Adipose tissue (tissue), 3 donors: ENCODE results near the gene TMEM132C. TPM values are rescaled to one million over a fixed set of nuclear protein-coding genes. Genes with fewer than 3 reads are reported as not detected.
"Not testable (repeated sequence)": the region's sequence is repeated elsewhere in the genome, so short reads cannot be mapped to it uniquely, and the experiment has no call there.

ENCODE experiments used
- H3K27ac ChIP-seq: one replicate; pipeline ENCODE4 v1.5.1; 2013; ENCODE audit warnings: low read depth, low read length
- WGBS, 3 donors: extraction: QIAGEN DNeasy Blood & Tissue Kit; methylation state at CpG; one replicate each; pipeline ENCODE4 v1.1.7; 2013; 5-methylcytosine and 5-hydroxymethylcytosine counted together
- polyA plus RNA-seq, 3 donors: library from polyadenylated mRNA; stranded (reverse); fragments of 200-250 nt; gene quantifications; one replicate each; pipeline ENCODE4 v1.2.3, GENCODE V29; 2013
- donor health status: healthy with polysubstance abuse.
- donor health status: Bipolar disorder and iron deficiency.
- donor health status: healthy.

Gene TMEM132C
- polyA plus RNA-seq, 3 donors: 3.1 to 55.5 (median 18.7) TPM

DNA sequence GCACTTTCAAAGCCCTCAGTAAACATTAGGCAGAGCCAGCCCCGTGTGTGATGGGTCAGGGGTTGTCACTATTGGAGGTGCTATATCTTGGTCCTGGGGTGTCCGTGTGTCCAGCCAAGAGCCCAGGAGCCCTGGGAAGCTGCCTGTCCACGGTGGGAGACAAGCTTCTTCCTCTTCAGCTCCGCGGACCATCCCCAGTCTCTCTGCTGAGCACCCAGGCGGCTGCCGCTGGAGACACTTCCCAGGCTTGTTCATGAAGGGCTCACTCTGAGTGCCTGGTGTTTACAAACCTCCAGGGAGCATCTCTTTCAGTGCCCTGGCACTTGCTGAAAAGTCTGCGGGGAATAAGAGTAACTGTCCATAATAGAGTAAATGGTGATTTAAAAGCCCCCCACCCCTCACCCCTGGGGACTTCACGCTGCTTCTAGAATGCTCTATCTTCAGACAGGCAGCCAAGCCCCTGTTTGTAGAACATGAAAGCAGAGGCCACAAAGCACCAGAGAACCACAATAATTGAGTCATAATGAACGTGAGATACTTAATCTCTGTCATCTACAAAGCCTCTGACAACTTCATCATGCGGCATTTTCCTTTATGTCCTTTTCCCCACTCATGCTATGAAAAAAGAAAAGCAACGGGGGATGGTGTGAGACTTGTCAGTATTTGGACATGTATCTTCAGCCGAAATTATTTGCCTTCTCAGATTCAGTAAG is 178.6 kb downstream of the TMEM132C start:
- H3K27ac ChIP-seq: no peak overlapping the region
- WGBS, 3 donors: 35 to 60% (median 56%) methylated on average over 13 of the region's 13 CpGs

DNA sequence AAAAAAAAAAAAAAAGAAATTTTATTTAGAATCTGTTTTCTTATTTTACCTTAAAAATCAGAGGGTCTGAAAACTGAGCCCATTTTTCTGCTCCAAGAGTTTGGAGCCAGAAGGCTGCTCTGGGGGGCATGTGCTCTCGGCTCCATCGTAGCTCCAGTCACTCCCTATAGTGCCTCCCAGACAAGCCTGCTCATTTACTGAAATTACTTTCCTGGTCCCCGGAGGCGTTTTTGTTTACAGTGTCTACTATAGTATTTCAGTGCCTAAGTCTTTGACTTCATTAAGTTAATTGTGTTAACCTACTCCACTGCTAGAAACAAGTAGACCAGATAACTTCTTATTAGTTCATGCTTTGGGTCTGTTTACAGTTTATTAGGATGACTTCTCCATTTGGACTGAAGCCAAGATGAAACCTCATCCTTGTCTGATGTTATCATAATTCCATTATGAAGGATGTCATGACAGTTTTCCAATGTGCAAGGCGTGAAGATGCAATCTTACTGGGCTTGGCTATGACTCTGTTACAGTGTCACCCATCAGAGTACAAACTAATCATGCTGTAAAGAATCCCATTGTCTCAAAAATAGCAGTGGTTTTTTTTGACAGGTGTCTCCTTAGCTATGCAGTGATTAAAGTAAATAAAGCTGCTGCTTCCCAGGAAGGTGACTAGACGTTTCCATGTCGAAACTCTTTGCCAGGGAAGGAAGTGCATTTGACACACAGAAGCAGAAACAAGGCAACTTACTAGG is 182.3 kb downstream of the TMEM132C start:
- 38 to 57% (median 45%) methylated on average over 7 of the region's 7 CpGs for WGBS, 3 donors
- no peak overlapping the region for H3K27ac ChIP-seq

DNA sequence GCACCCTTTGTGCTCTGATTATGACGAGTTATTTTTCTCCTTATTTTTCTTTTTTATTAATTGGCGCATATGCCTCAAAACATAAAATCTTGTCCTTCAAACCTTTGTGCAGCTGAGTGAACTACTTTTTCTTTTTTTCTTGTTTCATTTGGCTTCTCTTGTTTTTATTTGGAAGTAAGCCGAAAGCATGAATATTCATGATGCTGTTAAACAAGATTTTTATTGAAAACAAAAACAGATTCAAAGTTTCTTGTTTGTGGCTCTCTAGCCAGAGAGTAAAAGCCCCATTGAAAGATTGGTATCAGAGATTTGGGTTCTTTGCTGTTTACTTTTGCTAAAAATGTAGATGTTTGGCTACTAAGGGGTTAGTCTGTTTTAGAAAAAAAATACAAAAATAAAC is 183.8 kb downstream of the TMEM132C start:
- WGBS, 3 donors: 75 to 89% (median 88%) methylated on average over 3 of the region's 3 CpGs
- H3K27ac ChIP-seq: no peak overlapping the region

DNA sequence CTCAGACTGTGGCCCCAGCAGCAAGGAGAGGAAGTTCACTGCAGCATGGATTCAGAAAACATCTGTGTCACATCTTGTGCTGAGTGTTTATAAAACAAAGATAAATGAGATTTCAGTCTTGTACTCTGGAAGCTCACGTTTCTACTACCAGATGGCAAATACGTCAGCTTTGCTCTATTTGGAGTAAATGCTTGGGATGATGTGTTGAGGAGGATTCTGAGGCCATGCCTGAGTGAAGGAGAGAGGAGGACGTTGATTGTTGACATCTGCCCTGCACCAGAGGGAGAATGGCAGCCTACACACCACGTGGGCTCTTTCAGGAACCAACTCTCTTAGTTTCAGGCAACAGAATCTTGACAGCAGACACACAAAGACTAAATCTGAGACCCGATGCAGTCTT is 188.9 kb downstream of the TMEM132C start:
- H3K27ac ChIP-seq: no peak overlapping the region
- 38 to 52% (median 40%) methylated on average over 5 of the region's 5 CpGs for WGBS, 3 donors

DNA sequence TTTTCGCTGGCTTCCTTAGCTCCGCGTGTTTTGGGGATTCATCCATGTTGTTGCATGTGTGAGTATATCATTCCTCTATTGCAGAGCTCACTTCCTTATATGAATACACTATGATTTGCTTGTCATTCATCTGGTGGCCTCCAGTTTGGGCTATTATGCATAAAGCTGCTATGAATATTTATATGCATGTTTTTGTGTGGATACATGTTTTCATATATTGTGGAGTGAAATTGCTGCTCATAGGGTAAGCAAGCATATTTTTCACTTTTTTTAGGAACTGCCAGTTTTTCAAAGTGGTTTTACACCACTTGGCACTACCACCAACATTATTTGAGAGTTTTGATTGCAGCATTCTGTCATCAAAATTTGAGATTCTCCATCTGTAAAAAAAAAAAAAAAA is 190.0 kb downstream of the TMEM132C start:
- WGBS, 3 donors: 91 to 97% (median 96%) methylated on average over 3 of the region's 3 CpGs

DNA sequence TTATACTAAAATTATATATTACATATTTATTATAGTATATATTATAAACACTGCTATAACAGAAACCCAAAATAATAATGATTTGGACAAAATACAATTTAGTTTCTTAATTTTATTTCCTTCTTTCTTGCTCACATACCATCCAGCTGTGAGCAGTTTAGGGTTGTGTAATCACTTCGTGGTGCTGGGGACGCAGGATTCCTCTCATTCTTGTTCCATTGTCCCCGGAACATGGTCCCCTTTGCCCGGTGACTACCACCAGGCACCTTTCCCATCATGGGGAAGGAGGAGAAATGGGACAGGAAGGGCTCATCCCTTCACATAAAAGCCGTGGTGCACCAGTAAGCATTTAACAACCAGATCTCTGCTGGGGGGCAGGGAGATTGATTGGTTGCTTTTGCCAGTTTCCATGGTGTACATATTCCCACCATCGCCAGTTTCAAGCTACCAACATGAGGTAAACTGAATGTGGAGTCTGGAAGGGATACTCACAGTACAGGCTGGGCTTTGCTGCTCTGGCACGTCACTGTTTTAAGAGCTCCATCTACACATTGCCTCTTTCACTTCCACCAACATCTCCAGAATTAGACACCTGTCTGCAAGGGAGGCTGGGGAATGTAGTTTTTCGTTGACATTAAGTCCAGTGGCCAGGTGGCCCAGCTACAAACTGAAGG is 191.5 kb downstream of the TMEM132C start:
- 29 to 82% (median 80%) methylated on average over 8 of the region's 8 CpGs for WGBS, 3 donors
- H3K27ac ChIP-seq: no peak overlapping the region

More for the DNA sequence above, 190.0 kb downstream of the TMEM132C start:
- H3K27ac ChIP-seq: no peak overlapping the region

DNA sequence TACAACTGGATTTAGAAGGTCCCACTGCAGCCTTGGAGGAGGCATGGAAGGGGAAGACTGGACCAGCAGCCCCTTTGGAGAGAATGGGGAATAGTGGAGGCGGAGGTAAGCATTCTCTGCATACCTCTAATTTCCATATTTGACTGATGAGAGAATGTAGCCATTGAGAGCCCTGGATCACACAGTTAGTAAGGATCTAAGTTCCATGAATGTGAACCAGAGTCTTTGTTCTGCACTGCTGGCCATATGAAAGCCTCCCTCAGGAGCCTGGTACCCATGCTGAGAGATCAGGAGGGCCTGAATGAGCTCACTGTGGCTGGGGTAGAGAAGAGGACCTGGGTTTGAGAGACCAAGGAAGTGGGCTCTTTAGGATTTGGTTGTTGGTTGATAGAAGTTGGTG is 192.1 kb downstream of the TMEM132C start:
- WGBS, 3 donors: 75 to 89% (median 88%) methylated on average over 1 of the region's 1 CpG
- no peak overlapping the region for H3K27ac ChIP-seq

DNA sequence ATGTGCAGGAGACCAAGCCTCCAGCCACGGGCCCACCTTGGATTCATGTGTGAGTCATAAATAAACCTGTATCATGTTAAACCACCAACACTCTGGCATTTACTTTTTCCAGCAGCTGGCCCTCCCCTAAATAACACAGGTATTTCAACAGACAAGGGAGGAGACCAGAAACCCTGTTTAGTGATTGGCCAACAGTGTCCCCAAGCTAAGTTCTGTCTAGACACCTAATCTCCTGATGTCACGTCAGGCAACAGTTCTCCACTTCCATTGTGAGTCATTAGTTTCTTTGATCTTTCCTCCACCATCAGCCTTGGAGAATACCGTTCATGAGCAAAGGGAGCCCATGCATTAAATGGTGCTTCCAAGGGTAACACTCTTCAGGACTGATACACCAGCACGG is 196.9 kb downstream of the TMEM132C start:
- 80 to 92% (median 90%) methylated on average over 4 of the region's 4 CpGs for WGBS, 3 donors
- no peak overlapping the region for H3K27ac ChIP-seq

DNA sequence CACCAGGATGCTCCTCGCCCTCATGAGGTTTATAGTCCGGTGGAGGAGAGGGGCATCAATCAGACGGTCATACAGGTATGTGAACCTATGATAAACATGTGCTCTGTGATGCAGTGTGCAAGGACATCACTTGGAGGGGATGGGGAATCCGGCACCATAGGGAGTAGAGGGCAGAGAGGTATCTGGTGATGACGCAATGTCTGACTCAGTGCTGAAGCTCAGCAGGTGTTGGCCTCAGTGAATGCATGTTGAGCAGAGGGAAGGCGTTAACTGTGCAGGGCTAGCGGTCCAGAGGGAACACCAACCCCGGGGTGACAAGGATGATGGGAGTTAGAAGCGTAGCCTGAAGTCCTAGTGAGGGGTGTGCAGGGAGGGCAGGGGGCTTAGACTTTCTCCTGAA is 200.9 kb downstream of the TMEM132C start:
- 76 to 93% (median 91%) methylated on average over 9 of the region's 9 CpGs for WGBS, 3 donors

DNA sequence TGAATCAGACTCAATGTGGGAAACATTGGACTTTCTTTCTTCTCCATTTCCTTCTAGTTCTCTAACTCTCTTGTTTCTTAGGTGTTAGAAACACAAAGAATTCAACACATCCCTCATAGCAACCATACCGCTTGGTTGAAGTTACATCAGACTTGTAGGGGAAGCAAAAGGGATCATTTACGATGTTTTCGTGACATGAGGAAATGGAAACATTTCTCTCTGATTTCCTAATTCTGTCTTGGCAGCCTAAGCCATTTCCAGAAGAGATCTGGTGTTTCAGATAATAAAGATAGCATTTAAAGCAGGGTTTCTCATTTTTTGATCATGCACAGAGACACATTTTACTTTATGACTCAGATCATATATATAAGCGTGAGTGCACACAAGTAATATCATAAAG is 202.0 kb downstream of the TMEM132C start:
- 23 to 60% (median 39%) methylated on average over 4 of the region's 4 CpGs for WGBS, 3 donors

More for the DNA sequence above, 200.9 kb downstream of the TMEM132C start:
- H3K27ac ChIP-seq: no peak overlapping the region

DNA sequence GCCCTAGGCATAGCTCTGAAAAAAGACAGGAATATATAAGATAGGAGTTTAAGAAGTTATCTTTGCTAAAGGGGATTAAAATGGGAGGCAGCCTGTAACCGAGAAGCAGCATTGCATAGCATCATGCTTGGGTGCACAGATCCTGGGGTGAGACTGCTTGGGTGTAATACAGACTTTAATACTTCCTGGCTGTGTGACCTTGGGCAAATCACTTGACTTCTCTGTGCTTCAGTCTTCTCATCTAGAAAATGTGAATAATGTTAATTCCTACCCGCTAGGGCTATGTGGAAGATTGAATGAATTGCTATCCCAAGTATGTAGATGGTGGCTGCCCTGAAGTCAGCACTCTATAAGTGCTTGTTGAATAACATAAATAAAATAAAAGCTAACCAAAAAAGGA is 204.5 kb downstream of the TMEM132C start:
- no peak overlapping the region for H3K27ac ChIP-seq
- WGBS, 3 donors: 65 to 98% (median 91%) methylated on average over 2 of the region's 2 CpGs

More for the DNA sequence above, 202.0 kb downstream of the TMEM132C start:
- H3K27ac ChIP-seq: no peak overlapping the region

DNA sequence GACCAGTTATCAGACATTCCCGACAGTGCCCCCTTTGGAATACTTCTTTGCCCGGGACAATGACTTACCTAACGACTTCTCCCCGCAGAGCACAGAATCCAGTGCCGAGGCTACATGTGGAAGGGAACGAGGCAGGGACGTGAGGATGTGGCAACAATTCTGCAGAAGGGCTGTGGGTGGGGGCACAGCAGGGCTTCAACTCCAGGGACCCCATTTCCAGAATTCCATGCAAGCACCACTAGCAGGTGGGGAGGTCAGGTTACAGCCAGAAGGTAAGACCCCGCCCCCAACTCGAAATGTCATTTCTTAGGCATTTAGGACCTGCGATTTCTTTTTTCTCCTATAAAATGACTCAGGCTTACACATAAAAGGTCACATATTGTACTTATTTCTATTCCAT is 207.9 kb downstream of the TMEM132C start:
- 58 to 90% (median 89%) methylated on average over 10 of the region's 10 CpGs for WGBS, 3 donors
- H3K27ac ChIP-seq: no peak overlapping the region

DNA sequence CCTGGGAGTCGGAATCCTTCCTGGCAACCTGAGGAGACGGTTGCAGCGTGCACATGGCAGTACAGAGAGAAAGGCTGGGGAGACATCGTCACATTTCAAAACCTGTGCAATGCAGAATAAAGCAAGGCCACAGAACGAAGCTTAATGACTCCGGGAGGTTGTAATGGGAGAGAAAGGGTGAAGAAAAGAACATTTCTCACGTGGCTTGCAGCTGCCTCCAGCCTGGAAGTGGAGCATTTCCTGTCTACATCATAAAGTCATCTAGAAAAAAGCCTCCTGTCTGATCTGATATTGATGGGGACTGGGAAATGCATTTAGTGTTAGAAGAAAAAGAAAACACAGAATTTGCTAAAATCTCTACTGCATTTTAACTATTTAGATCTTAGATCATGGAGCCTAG is 209.3 kb downstream of the TMEM132C start:
- H3K27ac ChIP-seq: no peak overlapping the region
- WGBS, 3 donors: 32 to 47% (median 44%) methylated on average over 7 of the region's 7 CpGs

DNA sequence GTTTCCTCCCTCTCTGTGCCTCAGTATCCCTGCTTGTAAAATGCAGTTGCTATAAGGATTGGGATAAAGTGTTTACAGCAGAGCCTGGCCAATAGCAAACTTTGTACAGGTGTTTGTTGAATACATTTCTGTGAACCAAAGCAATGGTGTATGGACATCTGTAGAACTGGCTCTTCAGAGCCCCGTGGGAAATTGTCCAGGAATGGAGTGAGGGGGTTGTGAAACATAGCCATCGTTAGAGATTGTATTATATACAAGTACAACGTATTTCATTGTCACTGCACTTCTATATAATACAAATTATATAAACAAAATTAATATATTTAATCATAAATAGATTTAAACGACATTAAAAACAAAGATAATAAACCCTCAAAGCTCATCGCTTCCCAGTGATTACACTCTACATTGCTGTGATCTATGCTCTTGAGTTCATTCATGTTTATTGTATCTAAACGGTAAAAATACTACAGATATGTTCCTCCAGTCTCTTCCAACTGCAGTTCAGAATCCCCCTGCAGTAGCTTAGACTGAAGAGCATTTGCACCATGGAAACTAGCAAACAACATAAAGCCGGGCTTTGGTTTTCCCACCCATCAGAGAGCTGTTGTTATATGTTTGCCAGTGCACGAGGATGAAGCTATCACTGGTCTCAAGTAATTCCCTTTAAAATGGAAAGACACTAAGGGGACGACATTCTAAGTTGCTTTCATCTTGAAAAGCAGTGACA is 216.7 kb downstream of the TMEM132C start:
- 66 to 84% (median 77%) methylated on average over 9 of the region's 9 CpGs for WGBS, 3 donors

DNA sequence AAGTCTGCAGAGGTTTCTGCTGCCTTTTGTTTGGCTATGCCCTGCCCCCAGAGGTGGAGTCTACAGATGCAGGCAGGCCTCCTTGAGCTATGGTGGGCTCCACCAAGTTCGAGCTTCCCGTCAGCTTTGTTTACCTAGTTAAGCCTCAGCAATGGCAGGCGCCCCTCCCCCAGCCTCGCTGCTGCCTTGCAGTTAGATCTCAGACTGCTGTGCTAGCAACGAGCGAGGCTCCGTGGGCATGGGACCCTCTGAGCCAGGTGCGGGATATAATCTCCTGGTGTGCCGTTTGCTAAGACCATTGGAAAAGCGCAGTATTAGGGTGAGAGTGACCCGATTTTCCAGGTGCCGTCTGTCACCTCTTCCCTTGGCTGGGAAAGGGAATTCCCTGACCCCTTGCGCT is 230.4 kb downstream of the TMEM132C start:
- H3K27ac ChIP-seq: not testable (repeated sequence)
- WGBS, 3 donors: 91 to 92% (median 92%) methylated on average over 13 of the region's 13 CpGs

More for the DNA sequence above, 216.7 kb downstream of the TMEM132C start:
- H3K27ac ChIP-seq: no peak overlapping the region

DNA sequence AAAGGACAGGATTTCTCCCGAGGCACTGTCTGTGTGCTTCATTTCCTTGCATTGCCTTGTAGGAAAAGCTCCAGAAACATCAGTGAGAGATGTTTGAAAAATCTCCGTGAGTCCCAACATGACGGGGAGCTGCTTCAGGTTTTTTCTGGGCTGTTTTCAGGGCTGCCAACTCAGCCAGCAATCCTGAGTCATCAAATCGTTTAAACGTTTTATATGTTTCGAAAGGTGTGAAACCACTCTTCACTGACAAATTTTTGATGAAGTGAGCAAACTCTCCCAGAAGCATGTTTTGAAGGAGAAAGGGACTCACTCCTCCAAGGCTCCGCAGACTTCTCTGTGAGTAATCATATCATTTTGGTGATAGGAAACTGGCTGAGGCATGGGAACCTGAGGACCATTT is 240.5 kb downstream of the TMEM132C start:
- WGBS, 3 donors: 77 to 84% (median 83%) methylated on average over 7 of the region's 7 CpGs
- no peak overlapping the region for H3K27ac ChIP-seq

DNA sequence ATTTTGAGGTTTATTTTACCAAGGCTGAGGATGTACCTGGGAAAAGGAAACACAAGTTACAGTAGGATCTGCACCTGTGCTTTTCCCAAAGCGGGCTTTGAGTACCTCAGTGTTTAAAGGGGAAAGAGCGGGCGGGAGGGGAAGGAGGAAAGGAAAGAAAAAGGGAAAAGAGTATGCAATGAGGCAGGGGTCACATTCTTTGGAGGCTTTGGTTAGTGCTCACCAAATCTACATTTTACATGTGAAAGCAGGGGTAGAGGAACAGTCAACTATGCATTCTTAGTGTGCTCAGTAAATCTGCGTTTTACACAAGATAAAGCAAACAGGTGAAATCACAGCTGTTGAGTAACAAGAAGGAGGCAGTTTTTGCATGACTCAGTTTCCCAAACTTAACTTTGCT is 242.2 kb downstream of the TMEM132C start:
- H3K27ac ChIP-seq: no peak overlapping the region
- WGBS, 3 donors: 63 to 92% (median 90%) methylated on average over 4 of the region's 4 CpGs

DNA sequence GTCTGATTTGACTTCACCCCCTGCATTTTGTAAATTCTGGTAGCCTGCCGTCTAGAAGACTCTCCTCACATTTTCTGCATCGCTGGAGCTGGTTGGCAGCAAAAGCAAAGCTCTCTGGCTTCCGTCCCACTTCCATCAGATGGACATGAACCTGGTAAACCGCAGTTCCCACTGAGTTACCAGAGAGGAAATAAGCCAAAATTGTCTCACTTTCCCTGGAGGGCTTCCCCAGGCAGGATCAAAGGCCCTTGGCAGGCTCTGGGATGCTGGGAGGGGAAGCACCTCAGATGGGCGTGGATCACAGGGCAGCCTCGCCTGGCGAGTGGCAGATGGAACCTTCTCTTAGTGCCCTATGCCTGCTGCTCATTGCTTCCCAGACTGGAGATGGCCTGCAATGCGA is 243.5 kb downstream of the TMEM132C start:
- H3K27ac ChIP-seq: no peak overlapping the region
- WGBS, 3 donors: 74 to 82% (median 81%) methylated on average over 8 of the region's 8 CpGs

DNA sequence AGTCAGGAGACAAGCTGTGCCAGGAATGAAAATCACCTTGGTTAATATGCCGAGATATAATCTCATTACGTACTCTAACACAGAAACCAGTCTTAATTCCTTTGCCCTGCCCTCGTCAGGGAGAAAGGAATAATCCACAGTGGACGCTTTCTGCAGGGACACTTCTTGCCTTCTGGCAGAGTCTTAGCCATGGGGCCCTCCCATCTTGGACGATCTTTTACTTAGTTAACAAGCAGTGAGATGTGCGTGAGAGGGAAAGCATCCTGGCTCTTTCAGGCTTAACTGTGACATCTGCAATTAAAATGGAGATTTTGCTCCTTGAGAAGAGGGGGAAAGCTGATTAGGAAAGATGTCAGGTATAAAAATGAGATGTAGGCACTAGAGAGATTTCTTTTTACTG is 246.4 kb downstream of the TMEM132C start:
- 45 to 59% (median 53%) methylated on average over 6 of the region's 6 CpGs for WGBS, 3 donors
- no peak overlapping the region for H3K27ac ChIP-seq
